IMR-90 (cell line): Measurements from ENCODE around the gene PRKAR1B. TPM values are rescaled to one million over a fixed set of nuclear protein-coding genes. Genes with fewer than 3 reads are reported as not detected.
A peak's percentile ranks its signal among the peaks of the same experiment; 100 is the strongest.

ENCODE experiments used
- ATAC-seq: fragments of 200-7000 bp; cut with Tn5 transposase; 2 replicates; pipeline ENCODE4 v1.9.1; 2020; ENCODE audit warnings: low read depth, mild to moderate bottlenecking, moderate library complexity
- BruUV-seq: library from RNA; stranded (reverse); fragments of 400-500 nt; replicated peaks from 2 replicates; lab custom pipeline; 2021; lab: Mats Ljungman, UMichigan
- CTCF ChIA-PET: fragments of 300-600 bp; formaldehyde crosslinking; extraction: SDS; loops from one replicate; lab custom pipeline; 2021; ENCODE audit warnings: antibody characterized with exemption; lab: Yijun Ruan, JAX
- POLR2A ChIA-PET: fragments of 300-600 bp; sonication (Branson Sonifier 250); formaldehyde crosslinking; loops from one replicate; lab custom pipeline; 2022; ENCODE audit warnings: antibody characterized with exemption; ENCODE audit not compliant: unreplicated experiment; lab: Charles Lee
- DNase-seq: peaks from one replicate; pipeline ENCODE4 v3.0.0; 2013
- H2AFZ ChIP-seq: replicated peaks from 2 replicates; pipeline ENCODE3; 2013; ENCODE audit warnings: low read length, mild to moderate bottlenecking; ENCODE audit not compliant: poor library complexity
- H2AK5ac ChIP-seq: 2 replicates; pipeline ENCODE4 v1.6.1; 2013; ENCODE audit warnings: low read depth, low read length, inconsistent platforms
- H2AK9ac ChIP-seq: replicated peaks from 2 replicates; pipeline ENCODE3; 2013; ENCODE audit warnings: mild to moderate bottlenecking, low read depth, low read length, moderate library complexity; ENCODE audit not compliant: poor library complexity
- H2BK120ac ChIP-seq: 2 replicates; pipeline ENCODE4 v1.6.1; 2013; ENCODE audit warnings: low read depth, low read length, inconsistent platforms
- H2BK15ac ChIP-seq: 3 replicates; pipeline ENCODE4 v1.6.1; 2013; ENCODE audit warnings: low read depth, low read length, inconsistent platforms
- H2BK20ac ChIP-seq: 2 replicates; pipeline ENCODE4 v1.6.1; 2013; ENCODE audit warnings: low read depth, mild to moderate bottlenecking, inconsistent platforms, low read length, moderate library complexity
- H2BK5ac ChIP-seq: 2 replicates; pipeline ENCODE4 v1.6.1; 2013; ENCODE audit warnings: mild to moderate bottlenecking, low read depth, low read length, inconsistent platforms; ENCODE audit not compliant: poor library complexity, severe bottlenecking
- H3K14ac ChIP-seq: replicated peaks from 2 replicates; pipeline ENCODE4 v1.6.1; 2013; ENCODE audit warnings: low read depth, low read length, inconsistent platforms
- H3K18ac ChIP-seq: 2 replicates; pipeline ENCODE4 v1.6.1; 2013; ENCODE audit warnings: low read depth, low read length, control low read depth
- H3K23ac ChIP-seq: 2 replicates; pipeline ENCODE4 v1.6.1; 2013; ENCODE audit warnings: low read depth, low read length, inconsistent platforms
- H3K27ac ChIP-seq: 2 replicates; pipeline ENCODE4 v1.5.1; 2013; ENCODE audit warnings: mild to moderate bottlenecking, control low read depth, low read length; ENCODE audit not compliant: insufficient read depth
- H3K27me3 ChIP-seq: 2 replicates; pipeline ENCODE4 v1.6.1; 2013; ENCODE audit warnings: low read length; ENCODE audit not compliant: control insufficient read depth, insufficient read depth
- H3K36me3 ChIP-seq: 2 replicates; pipeline ENCODE4 v1.6.1; 2013; ENCODE audit warnings: low read length, mixed read lengths; ENCODE audit not compliant: control insufficient read depth, insufficient read depth
- H3K4ac ChIP-seq: 2 replicates; pipeline ENCODE4 v1.6.1; 2013; ENCODE audit warnings: low read depth, low read length, inconsistent platforms
- H3K4me1 ChIP-seq: 2 replicates; pipeline ENCODE4 v1.6.1; 2013; ENCODE audit warnings: low read length, mixed read lengths; ENCODE audit not compliant: control insufficient read depth, insufficient read depth
- H3K4me2 ChIP-seq: 2 replicates; pipeline ENCODE4 v1.6.1; 2013; ENCODE audit warnings: low read depth, mild to moderate bottlenecking, control low read depth, low read length, moderate library complexity
- H3K4me3 ChIP-seq: 2 replicates; pipeline ENCODE4 v1.5.1; 2013; ENCODE audit warnings: low read depth, mild to moderate bottlenecking, control low read depth, low read length, moderate library complexity; ENCODE audit not compliant: insufficient read depth
- H3K56ac ChIP-seq: 2 replicates; pipeline ENCODE4 v1.6.1; 2013; ENCODE audit warnings: low read length, inconsistent platforms; ENCODE audit not compliant: insufficient read depth; ENCODE audit errors: extremely low read depth
- H3K79me1 ChIP-seq, 2 experiments: 2 replicates each; pipeline ENCODE4 v1.6.1; 2013; ENCODE audit warnings: low read length in 2 of 2, inconsistent platforms in 1 of 2, low read depth in 1 of 2
- H3K9ac ChIP-seq: 2 replicates; pipeline ENCODE4 v1.6.1; 2013; ENCODE audit warnings: low read depth, low read length, control low read depth
- H3K9me1 ChIP-seq: 2 replicates; pipeline ENCODE4 v1.6.1; 2013; ENCODE audit warnings: low read length, inconsistent platforms; ENCODE audit not compliant: insufficient read depth
- H3K9me3 ChIP-seq: 2 replicates; pipeline ENCODE4 v1.6.1; 2013; ENCODE audit warnings: low read length; ENCODE audit not compliant: control insufficient read depth, insufficient read depth
- H4K20me1 ChIP-seq: 2 replicates; pipeline ENCODE4 v1.6.1; 2013; ENCODE audit warnings: low read length, inconsistent platforms; ENCODE audit not compliant: insufficient read depth
- H4K5ac ChIP-seq: 2 replicates; pipeline ENCODE4 v1.6.1; 2013; ENCODE audit warnings: mild to moderate bottlenecking, low read depth, low read length, control low read depth
- H4K8ac ChIP-seq, 2 experiments: 2 replicates each; pipeline ENCODE4 v1.6.1; 2013; ENCODE audit warnings: low read depth in 2 of 2, low read length in 2 of 2, control low read depth in 1 of 2, inconsistent platforms in 1 of 2
- H4K91ac ChIP-seq: 2 replicates; pipeline ENCODE4 v1.6.1; 2013; ENCODE audit warnings: low read depth, low read length, inconsistent platforms; ENCODE audit not compliant: insufficient read depth
- BHLHE40 ChIP-seq: fragments of 150-350 bp; IDR thresholded peaks from 2 replicates; pipeline ENCODE4 v1.6.1; 2016; ENCODE audit warnings: mild to moderate bottlenecking, low read depth, low read length
- CEBPB ChIP-seq: IDR thresholded peaks from 2 replicates; pipeline ENCODE4 v1.6.1; 2012; ENCODE audit warnings: low read depth, low read length, improper control_type of control experiment
- CHD1 ChIP-seq: IDR thresholded peaks from 2 replicates; pipeline ENCODE4 v1.6.1; 2012; ENCODE audit warnings: low read depth, low read length, improper control_type of control experiment
- FOS ChIP-seq: fragments of 150-350 bp; IDR thresholded peaks from 2 replicates; pipeline ENCODE4 v1.6.1; 2016; ENCODE audit warnings: low read depth, low read length
- MAFK ChIP-seq: IDR thresholded peaks from 2 replicates; pipeline ENCODE4 v1.6.1; 2012; ENCODE audit warnings: low read depth, low read length, improper control_type of control experiment
- MAZ ChIP-seq: IDR thresholded peaks from 2 replicates; pipeline ENCODE4 v1.6.1; 2012; ENCODE audit warnings: low read depth, mild to moderate bottlenecking, low read length, improper control_type of control experiment, moderate library complexity, borderline replicate concordance
- POLR2A ChIP-seq: IDR thresholded peaks from 2 replicates; pipeline ENCODE4 v1.6.1; 2012; ENCODE audit warnings: mild to moderate bottlenecking, low read depth, low read length
- RFX5 ChIP-seq: IDR thresholded peaks from 2 replicates; pipeline ENCODE4 v1.8.0; 2012; ENCODE audit warnings: low read depth, mild to moderate bottlenecking, low read length, moderate library complexity
- SMC3 ChIP-seq: fragments of 150-350 bp; IDR thresholded peaks from 2 replicates; pipeline ENCODE4 v1.6.1; 2016; ENCODE audit warnings: low read depth, mild to moderate bottlenecking, antibody characterized with exemption, low read length, moderate library complexity
- WGBS, 2 experiments: methylation state at CpG; one replicate each; pipeline versions ENCODE4 v1.1.5 to v1.1.7; 2013; ENCODE audit warnings: missing lambda C conversion rate in 2 of 2; ENCODE audit not compliant: insufficient read length in 1 of 2; ENCODE audit errors: extremely low coverage in 2 of 2; 5-methylcytosine and 5-hydroxymethylcytosine counted together
- dilution Hi-C: fragments of 300-500 bp; cut with HindIII; formaldehyde crosslinking; loops from one replicate; pipeline ENCODE4 v1.14.3; 2018; ENCODE audit warnings: low sequenced_read_pairs; ENCODE audit not compliant: unreplicated experiment
- in situ Hi-C: fragments of 300-500 bp; cut with MboI; formaldehyde crosslinking; loops from 3 replicates; pipeline ENCODE4 v1.14.3; 2019; ENCODE audit warnings: low sequenced_read_pairs, inconsistent platforms, mixed read lengths
- intact Hi-C: fragments of 100-400 bp; cut with micrococcal nuclease; formaldehyde crosslinking; loops from 2 replicates; pipeline ENCODE4 v1.10.0; 2022
- polyA plus RNA-seq, 3 experiments: library from polyadenylated mRNA; depleted of rRNA; stranded (reverse); fragments of >200 nt; gene quantifications; 2 replicates each; pipeline ENCODE4 v1.2.3, GENCODE V29; 2012; ENCODE audit warnings: low replicate concordance in 1 of 3
- total RNA-seq: library from RNA; depleted of rRNA; stranded (reverse); fragments of >200 nt; gene quantifications from 2 replicates; pipeline ENCODE4 v1.2.3, GENCODE V29; 2012
- TF ChIP-seq, protein P1 (sequence below): fragments of 150-350 bp; IDR thresholded peaks from 2 replicates; pipeline ENCODE4 v1.6.1; 2017; ENCODE audit warnings: mild to moderate bottlenecking, antibody characterized with exemption, low read length, low read depth

PRKAR1B gene
- total and polyA plus RNA-seq, 2 of the 4 experiments (the other 2 are of a cell fraction): 15.2 to 20.2 TPM

DNA sequence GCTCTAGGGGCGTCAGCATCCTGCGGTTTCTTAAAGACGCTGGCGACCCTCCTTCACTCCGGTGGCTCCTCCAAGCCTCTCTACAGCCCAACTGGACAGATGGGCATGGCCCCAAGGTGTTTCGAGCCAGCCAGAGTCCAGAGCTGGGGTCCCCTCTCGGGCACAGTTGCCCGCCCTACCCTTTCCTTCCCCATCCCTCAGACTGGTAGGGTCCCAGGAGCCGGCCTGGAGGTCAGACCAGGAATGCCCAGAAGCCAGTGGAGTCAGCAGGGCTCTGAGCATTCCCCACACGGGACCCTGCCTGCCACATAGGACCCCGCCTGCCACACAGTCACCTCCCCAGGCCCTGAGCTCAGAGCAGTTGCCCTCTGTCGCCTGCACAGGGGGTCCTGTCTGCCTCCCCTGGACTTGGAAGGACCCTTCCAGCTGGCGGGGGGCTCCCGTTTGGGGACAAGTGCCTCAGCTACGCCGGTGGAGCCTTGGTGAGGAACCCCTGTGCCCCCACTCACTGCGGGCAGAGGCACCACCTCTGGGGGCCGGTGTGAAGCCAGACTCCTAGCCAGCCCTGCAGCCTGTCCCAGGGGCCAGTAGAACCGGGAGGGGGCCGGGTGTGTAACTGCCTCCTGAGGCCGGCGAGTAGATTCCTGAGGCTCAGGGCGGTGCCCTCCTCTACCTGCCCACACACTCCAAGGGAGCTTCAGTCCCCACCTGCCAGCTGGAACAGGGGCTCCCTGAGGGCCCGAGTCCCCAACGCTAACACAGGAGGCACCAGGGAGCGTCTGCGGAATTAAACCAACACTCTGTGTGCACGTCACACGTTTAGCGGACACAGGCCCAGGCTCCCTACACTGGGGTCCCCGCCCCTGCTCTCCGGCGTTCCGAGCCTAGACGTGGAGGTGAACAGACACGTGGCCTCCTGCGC is 188.1 kb downstream of the PRKAR1B start:
- Histone ChIP-seq H4K20me1 (no peaks in the 10 kb centered on the region), H3K27ac (peak overlapping the region; percentile 77), H2BK15ac (peak overlapping the region; percentile 82; the same call in 2 of the 3 replicates), H2BK20ac (peak overlapping the region; percentile 99), H4K91ac (peak overlapping the region; percentile 99), H3K23ac (peak overlapping the region; percentile 88), H3K18ac (peak overlapping the region; percentile 86), H3K9me3 (no peaks in the 10 kb centered on the region), H3K36me3 (no peaks in the 10 kb centered on the region), H3K79me1 (0 out of 4 replicates have a peak, but pooled peaks cover 0 to 6% of the 10 kb centered on the region in 2 experiments), H3K56ac (peak overlapping the region; percentile 86; the same call in 1 of the 2 replicates), H4K8ac (peak overlapping the region; percentile 86 to 98), H3K9me1 (peaks cover 22% of the 10 kb centered on the region), H3K4me1 (peaks cover 36% of the 10 kb centered on the region), H3K4me3 (no peak overlapping the region), H2AFZ (peak overlapping the region; percentile 87), H3K27me3 (peaks cover 2% of the 10 kb centered on the region; the same call in 1 of the 2 replicates), H2BK120ac (peak overlapping the region; percentile 98), H3K14ac (peak overlapping the region; percentile 90), H3K4ac (peak overlapping the region; percentile 99), H4K5ac (peak overlapping the region; percentile 90), H2AK5ac (peak overlapping the region; percentile 98), H3K4me2 (no peak overlapping the region), H2AK9ac (peak overlapping the region; percentile 99), H2BK5ac (peak overlapping the region; percentile 89), H3K9ac (0 out of 2 replicates have a peak overlapping the region, but pooled peaks have one; percentile 36)
- ATAC-seq (no peak; the same call in 1 of the 2 replicates), DNase-seq (no peak)
- WGBS, 2 experiments: 79% methylated on average over 10 of the region's 37 CpGs; no CpG with 5 or more reads in 1 of the 2 experiments
- intact Hi-C loops (loop anchor here (5.0 kb wide), 1 partner anchor 128 kb away; no protein-coding TSS in a partner anchor), dilution Hi-C loops (no loop called here), in situ Hi-C loops (loop anchor here (10.0 kb wide), 1 partner anchor 336 kb away; the partner anchor contains the start of gene GET4)
- TF ChIP-seq MAZ (no peak), FOS (no peak), CEBPB (no peak), POLR2A (no peak), CHD1 (no peak), RFX5 (no peak), MAFK (no peak), SMC3 (no peak), BHLHE40 (no peak)
- TF ChIP-seq, protein P1, sequence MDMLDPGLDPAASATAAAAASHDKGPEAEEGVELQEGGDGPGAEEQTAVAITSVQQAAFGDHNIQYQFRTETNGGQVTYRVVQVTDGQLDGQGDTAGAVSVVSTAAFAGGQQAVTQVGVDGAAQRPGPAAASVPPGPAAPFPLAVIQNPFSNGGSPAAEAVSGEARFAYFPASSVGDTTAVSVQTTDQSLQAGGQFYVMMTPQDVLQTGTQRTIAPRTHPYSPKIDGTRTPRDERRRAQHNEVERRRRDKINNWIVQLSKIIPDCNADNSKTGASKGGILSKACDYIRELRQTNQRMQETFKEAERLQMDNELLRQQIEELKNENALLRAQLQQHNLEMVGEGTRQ: no peak
- no TSS peak for BruUV-seq
- ChIA-PET POLR2A (no interaction called here), CTCF (interaction anchor here (0.6 kb wide), 1 partner anchor 30 kb away, joined by 3 read pairs; no protein-coding TSS in a partner anchor)
